Kidney epithelial cell (primary cell): ENCODE data around the gene CEP112. TPM values are rescaled to one million over a fixed set of nuclear protein-coding genes. Genes with fewer than 3 reads are reported as not detected.

Source experiments
- DNase-seq: peaks from one replicate; pipeline ENCODE4 v3.0.0-alpha.2; 2010; ENCODE audit warnings: low read depth
- H3K27me3 ChIP-seq: 2 replicates; pipeline ENCODE4 v1.6.0; 2011; ENCODE audit warnings: low read length; ENCODE audit not compliant: control insufficient read depth, insufficient read depth
- H3K36me3 ChIP-seq: 2 replicates; pipeline ENCODE4 v1.5.1; 2011; ENCODE audit warnings: low read length; ENCODE audit not compliant: control insufficient read depth, insufficient read depth
- H3K4me3 ChIP-seq: 2 replicates; pipeline ENCODE4 v1.5.1; 2011; ENCODE audit warnings: low read depth, mild to moderate bottlenecking, control low read depth, low read length
- total RNA-seq: library from RNA; depleted of rRNA; stranded (reverse); fragments of >200 nt; gene quantifications from 2 replicates; pipeline ENCODE4 v1.2.3, GENCODE V29; 2015
- TF ChIP-seq, protein P1 (sequence below): IDR thresholded peaks from 2 replicates; pipeline ENCODE4 v1.5.1; 2011; ENCODE audit warnings: mild to moderate bottlenecking, moderate library complexity, low read length, control low read depth, inconsistent platforms; ENCODE audit not compliant: insufficient read depth, poor library complexity, severe bottlenecking

CEP112 gene
- total RNA-seq, 1 donor from 2014 or later = 6.5 TPM

DNA sequence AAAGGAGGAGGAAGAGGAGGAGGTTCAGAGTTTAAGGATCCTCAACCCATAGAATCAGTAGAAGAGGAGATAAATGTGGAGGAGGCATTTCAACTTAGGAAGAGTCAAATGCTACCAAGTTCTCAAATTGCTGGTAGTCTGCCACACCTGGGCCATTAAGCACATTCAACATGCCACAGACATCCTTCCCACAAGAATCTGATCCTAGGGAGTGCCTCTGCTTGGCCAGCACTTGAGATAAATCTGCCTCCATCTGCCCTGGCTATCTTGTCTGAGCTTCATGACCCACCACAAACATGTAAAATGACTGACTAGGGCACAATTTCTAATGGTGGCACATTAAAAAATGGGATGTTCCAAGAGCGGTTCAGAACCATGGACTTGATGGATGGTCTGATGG, 593.2 kb downstream of the CEP112 start:
- TF ChIP-seq, protein P1, sequence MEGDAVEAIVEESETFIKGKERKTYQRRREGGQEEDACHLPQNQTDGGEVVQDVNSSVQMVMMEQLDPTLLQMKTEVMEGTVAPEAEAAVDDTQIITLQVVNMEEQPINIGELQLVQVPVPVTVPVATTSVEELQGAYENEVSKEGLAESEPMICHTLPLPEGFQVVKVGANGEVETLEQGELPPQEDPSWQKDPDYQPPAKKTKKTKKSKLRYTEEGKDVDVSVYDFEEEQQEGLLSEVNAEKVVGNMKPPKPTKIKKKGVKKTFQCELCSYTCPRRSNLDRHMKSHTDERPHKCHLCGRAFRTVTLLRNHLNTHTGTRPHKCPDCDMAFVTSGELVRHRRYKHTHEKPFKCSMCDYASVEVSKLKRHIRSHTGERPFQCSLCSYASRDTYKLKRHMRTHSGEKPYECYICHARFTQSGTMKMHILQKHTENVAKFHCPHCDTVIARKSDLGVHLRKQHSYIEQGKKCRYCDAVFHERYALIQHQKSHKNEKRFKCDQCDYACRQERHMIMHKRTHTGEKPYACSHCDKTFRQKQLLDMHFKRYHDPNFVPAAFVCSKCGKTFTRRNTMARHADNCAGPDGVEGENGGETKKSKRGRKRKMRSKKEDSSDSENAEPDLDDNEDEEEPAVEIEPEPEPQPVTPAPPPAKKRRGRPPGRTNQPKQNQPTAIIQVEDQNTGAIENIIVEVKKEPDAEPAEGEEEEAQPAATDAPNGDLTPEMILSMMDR = no peak
- no peaks in the 10 kb centered on the region for H3K27me3 ChIP-seq
- DNase-seq = no peak
- H3K4me3 ChIP-seq = no peak overlapping the region
- H3K36me3 ChIP-seq = no peaks in the 10 kb centered on the region

DNA sequence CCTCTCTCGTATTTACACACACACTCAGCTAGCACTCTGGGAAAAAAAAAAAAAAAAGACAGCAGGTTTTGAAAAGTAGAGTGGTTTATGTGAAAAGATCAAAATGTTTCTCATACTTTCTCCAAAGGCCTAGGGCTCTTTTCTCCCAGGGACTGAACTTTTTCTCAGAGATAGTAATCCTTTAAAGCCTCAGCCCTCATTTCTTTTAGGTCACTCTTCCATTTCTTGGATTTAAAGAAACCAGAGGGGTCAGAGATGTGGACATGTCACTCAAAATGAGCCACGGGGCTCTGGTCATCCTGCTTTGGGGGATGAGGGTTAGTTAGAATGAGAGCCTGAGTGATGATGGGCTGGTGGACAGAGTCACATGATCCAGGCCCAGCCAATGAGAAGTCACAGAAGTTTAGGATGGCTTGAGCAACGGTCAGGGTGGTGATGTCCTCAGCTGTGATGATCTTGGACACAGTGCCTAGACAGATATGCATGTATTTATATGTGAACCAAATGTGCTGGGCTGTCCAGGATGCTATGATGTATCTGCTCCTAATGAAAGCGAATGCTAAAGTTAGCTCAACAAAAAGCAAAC, 596.8 kb downstream of the CEP112 start:
- DNase-seq = no peak
- TF ChIP-seq, protein P1 = no peak

DNA sequence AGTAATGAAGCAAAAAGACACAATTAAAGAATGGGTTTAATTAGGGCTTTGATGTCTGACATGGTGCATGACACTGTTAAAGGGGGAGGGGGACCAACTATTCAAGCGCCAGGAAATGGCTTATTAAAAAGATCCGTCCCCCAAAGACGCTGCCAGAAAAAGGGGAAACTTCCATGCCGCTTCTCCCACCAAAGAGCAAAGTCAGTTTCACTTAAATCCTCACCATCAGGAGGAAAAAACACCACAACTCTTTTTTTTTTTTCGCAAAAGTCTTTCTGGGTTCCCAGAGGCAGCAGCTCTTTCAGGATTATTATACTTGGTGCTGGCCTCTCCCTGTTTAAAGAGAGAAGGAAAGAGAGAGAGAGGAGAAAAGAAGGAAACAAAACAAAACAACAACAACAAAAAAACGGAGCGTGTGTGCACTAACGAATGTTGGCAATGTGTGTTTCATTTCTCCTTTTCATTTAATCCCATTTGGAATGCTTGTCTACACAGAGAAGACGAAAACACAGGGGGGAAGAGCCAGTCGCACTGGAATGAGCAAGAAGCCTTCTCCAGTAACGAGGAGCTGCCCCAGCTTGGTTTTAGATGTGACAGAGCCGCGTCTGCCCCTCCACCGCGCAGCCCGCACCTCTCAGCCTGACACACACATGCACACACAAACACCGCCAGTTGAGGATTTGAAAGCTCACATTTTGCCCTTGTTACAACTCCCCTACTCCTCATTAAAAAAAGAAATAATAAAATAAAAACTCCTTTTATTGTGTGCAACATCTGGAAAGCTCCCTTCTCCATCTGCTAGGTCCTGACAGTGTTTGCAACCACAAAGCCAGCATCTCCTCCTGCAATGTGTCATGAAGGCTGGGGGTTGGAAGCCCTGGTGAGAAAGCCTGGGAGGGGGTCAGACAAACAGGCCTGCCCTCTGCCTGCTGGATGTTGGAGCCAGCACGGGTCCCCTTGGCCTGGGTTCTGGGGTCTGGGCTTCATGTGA, 597.8 kb downstream of the CEP112 start:
- TF ChIP-seq, protein P1 = no peak
- no peaks in the 10 kb centered on the region for H3K36me3 ChIP-seq
- H3K4me3 ChIP-seq = no peak overlapping the region
- H3K27me3 ChIP-seq = no peaks in the 10 kb centered on the region
- DNase-seq = no peak

More for the DNA sequence above, 596.8 kb downstream of the CEP112 start:
- H3K27me3 ChIP-seq = no peaks in the 10 kb centered on the region
- no peak overlapping the region for H3K4me3 ChIP-seq
- no peaks in the 10 kb centered on the region for H3K36me3 ChIP-seq

DNA sequence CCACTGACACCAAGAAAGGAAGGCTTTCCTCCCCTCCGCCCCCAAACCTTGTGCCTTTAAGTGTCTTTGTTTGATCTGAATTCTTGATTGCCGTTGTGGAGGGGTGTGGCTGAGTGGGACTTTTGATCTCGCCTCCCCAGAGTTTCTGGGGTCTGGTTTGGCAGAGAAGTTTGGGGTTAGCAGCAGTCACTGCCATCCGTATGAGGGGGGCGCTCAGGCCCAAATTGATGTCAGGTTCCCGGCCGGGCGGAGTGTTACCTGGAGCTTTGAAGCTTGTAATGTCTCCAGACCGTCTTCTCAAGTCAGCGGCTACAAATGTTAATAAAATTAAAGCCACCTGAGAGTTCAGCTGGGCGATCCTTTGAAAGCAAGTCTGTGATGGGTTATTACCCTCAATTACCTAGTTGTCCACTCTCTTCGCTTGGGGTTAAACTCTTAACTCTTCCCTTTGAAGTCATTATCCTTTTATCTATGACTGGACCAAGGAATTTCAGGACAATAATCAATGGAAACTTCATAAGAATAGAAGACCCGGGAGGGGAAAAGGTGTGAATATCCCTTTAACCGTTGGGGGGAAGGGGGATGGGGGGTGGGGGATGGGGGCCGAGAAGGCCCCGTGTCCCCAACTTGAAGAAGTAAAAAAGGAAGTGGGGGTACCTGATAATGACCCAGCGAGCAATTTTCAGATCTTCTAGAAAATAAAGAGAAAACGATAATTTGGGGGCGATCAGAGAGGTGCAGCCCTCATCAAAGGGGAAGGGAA, 598.7 kb downstream of the CEP112 start:
- Histone ChIP-seq H3K4me3 (no peak overlapping the region), H3K36me3 (no peaks in the 10 kb centered on the region), H3K27me3 (no peaks in the 10 kb centered on the region)
- DNase-seq = no peak
- TF ChIP-seq, protein P1 = no peak

DNA sequence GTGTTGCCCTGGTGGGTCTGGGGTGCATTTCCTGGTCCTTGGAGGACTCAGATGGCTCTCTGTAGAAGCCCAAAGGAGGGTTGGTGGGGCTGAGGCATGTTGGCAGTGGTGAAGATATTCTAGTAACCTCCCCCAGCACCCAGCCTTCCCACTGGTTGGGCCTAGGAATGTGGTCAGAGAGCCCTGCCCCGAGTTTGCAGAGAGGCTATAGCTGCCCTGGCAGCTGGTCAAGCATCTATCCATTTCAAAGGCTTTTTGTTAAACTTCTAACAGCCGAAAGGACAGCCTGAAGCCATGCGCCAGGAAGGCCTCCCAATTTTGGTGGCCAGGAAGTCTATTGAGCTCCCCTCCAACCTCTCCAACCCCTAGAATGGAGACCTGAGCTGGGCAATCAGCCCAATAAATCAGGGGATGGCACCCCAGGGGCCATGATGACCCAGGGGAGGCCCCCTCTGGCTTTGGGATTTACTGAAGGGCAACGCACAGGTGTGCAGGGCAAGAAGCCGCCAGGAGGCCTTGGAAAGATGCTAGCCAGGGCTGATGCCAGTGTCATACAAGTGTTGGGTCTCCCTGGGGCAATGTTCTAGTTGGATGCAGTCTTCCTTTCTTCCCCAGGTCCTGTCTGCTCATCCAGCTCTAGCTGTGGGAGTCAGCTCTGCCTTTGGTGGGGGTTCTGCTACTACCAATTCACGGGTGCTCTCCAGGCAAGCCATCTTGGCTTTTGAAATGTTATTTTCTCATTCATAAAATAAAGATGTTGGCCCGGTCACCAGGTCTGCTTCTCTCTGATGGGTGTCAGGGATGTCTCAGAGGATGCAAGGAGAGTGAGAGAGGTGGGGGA, 599.6 kb downstream of the CEP112 start:
- Histone ChIP-seq H3K36me3 (no peaks in the 10 kb centered on the region), H3K4me3 (no peak overlapping the region), H3K27me3 (no peaks in the 10 kb centered on the region)
- TF ChIP-seq, protein P1 = no peak
- DNase-seq = no peak
